ENCODE results near the gene CDC42BPB. TPM values are rescaled to one million over a fixed set of nuclear protein-coding genes. Genes with fewer than 3 reads are reported as not detected.

The CDC42BPB gene
- total RNA-seq, 1 experiment from 2014 or later: 96.9 TPM

DNA sequence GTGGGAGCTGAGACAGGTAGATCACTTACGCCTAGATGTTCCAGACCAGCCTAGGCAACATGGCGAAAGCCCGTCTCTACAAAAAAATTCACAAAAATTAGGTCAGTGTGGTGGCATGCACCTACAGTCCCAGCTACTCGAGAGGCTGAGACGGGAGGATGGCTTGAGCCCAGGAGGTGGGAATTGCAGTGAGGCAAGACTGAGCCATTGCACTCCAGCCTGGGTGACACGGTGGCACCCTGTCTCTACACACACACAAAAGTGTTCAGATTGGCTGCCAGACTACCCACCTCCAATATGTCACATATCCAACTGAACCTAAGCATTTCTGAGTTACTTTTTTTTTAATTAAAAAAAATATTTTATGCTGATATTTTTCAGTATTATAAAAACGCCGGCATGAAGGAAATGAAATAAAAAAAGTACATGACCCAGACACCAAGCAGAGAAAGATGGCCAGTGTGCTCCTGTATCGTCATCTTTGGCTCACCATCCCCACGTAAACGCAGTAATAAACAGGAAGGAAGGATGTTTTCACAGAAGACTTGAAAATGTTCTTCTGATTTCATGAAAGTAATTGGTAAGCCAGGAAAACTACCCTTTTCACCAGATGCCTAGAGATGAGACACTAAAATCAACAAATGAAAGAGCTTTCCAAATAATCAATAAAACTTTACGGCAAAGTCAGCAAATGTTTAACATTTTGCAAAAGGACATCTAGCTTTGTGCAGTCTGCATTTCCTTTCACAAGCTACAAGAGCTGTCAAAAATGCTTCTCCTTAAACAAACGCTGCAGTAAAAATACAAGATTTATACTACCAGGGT is 26.4 kb downstream of the CDC42BPB start (continued):
- TF ChIP-seq ZSCAN18 (CRISPR knock-in tag; IDR thresholded peaks at IDR 0.05) (no peak), TEAD4 (CRISPR knock-in tag; IDR thresholded peaks at IDR 0.05) (no peak), GRHL2 (CRISPR knock-in tag; IDR thresholded peaks at IDR 0.05; ENCODE audit: insufficient replicate concordance, severe bottlenecking) (no peak), ZNF671 (CRISPR knock-in tag; IDR thresholded peaks at IDR 0.05) (no peak), ESRRA (CRISPR knock-in tag; IDR thresholded peaks at IDR 0.05; ENCODE audit: borderline replicate concordance) (no peak)
- TF ChIP-seq, protein P1, sequence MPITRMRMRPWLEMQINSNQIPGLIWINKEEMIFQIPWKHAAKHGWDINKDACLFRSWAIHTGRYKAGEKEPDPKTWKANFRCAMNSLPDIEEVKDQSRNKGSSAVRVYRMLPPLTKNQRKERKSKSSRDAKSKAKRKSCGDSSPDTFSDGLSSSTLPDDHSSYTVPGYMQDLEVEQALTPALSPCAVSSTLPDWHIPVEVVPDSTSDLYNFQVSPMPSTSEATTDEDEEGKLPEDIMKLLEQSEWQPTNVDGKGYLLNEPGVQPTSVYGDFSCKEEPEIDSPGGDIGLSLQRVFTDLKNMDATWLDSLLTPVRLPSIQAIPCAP (CRISPR knock-in tag; IDR thresholded peaks at IDR 0.05): no peak

GRCh38 chr14:103029936-103030335 is 27.4 kb downstream of the CDC42BPB start:
- Mint-ChIP-seq H3K36me3 (peaks cover 13% of the 10 kb centered on the region), H3K27me3 (ENCODE audit: low read depth) (no peaks in the 10 kb centered on the region), H3K9me3 (peaks cover 13% of the 10 kb centered on the region), H3K27ac (no peak overlapping the region), H3K4me3 (no peak overlapping the region), H3K4me1 (peaks cover 7% of the 10 kb centered on the region)
- no peak for TF ChIP-seq PRRX2 (CRISPR knock-in tag; IDR thresholded peaks at IDR 0.05)
- no peak for TF ChIP-seq TEAD4 (CRISPR knock-in tag; IDR thresholded peaks at IDR 0.05)
- no peak for TF ChIP-seq NFATC4 (CRISPR knock-in tag; IDR thresholded peaks at IDR 0.05)
- no peak for TF ChIP-seq GRHL2 (CRISPR knock-in tag; IDR thresholded peaks at IDR 0.05; ENCODE audit: insufficient replicate concordance, severe bottlenecking)
- no peak for TF ChIP-seq CREB1 (CRISPR knock-in tag; IDR thresholded peaks at IDR 0.05)
- TF ChIP-seq ZNF425 (CRISPR knock-in tag; conservative IDR thresholded peaks at IDR 0.05): no peak
- TF ChIP-seq OVOL2 (CRISPR knock-in tag; IDR thresholded peaks at IDR 0.05; ENCODE audit: borderline replicate concordance): no peak
- TF ChIP-seq JAZF1 (CRISPR knock-in tag; IDR thresholded peaks at IDR 0.05): no peak
- CTCF ChIA-PET: interaction anchor here (0.7 kb wide), 1 partner anchor 886 kb away, joined by 3 read pairs; no protein-coding TSS in a partner anchor
- ATAC-seq (no peak), DNase-seq (ENCODE audit: low spot score) (no peak)
- POLR2A ChIA-PET: no interaction called here

GRCh38 chr14:103028772-103029171 is 28.6 kb downstream of the CDC42BPB start:
- no peak for TF ChIP-seq ZNF396 (CRISPR knock-in tag; IDR thresholded peaks at IDR 0.05; ENCODE audit: borderline replicate concordance)
- TF ChIP-seq TCF7 (CRISPR knock-in tag; IDR thresholded peaks at IDR 0.05; ENCODE audit: low read depth): no peak
- no peak for TF ChIP-seq NR1H2 (CRISPR knock-in tag; IDR thresholded peaks at IDR 0.05)
- no peak for TF ChIP-seq CDX4 (CRISPR knock-in tag; IDR thresholded peaks at IDR 0.05; ENCODE audit: borderline replicate concordance)
- H3K36me3 Mint-ChIP-seq: peaks cover 13% of the 10 kb centered on the region
- DNase-seq (ENCODE audit: low spot score) (no peak), ATAC-seq (no peak)
- no peak overlapping the region for H3K27ac Mint-ChIP-seq
- CTCF ChIA-PET: no interaction called here
- no peaks in the 10 kb centered on the region for H3K27me3 Mint-ChIP-seq (ENCODE audit: low read depth)
- H3K4me3 Mint-ChIP-seq: no peak overlapping the region
- peaks cover 17% of the 10 kb centered on the region for H3K4me1 Mint-ChIP-seq
- H3K9me3 Mint-ChIP-seq: peaks cover 13% of the 10 kb centered on the region
- POLR2A ChIA-PET: no interaction called here

Data from WTC11 (cell line).